ENCODE results near the gene FAM53B. TPM values are rescaled to one million over a fixed set of nuclear protein-coding genes. Genes with fewer than 3 reads are reported as not detected.

The FAM53B gene
- total RNA-seq, 4 donors from 2014 or later, result 41.0 to 110 (median 50.0) TPM

DNA sequence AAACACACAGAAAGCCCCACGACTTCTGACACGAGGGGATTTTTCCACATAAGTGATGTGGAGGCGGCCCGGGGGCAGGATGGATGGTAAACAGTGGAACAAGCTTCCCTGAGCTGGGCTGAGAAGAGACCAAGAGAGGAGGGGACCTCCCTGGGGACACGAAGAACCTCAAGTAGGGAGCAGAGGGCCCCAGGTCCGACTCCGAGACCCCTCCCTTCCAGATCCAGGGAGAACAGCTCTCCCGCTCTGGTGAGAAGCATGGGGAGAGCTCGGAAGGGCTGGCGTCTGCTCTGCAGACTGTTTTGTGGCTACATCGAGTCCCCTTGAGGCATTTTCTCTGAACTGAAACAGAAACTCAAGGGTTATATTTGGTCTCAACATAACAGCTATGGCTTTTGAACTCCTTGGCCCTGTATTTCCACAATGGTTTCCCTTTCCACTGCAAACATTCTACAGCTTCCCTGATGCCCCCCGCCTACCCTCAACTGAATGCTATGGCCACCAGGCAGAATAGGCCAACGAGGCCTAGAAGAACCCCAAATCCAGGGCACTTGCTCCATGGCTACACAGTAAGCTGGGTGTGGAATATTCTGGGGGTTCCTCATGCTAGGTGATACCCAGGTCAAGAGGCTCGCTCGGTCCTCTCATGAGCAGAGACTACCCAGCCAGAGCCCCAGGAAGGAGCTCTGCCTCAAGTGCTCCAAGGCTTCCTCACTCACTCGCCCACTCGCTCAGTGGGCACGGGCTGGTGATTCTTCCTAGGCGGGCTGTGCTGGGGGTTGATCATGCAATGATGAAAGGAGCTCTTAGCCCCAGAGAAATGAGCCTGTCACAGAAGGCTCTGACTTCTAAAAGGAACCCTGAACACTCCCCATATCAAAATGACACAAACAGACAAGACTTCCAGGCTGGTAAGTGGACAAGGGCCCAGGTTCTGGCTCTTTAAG lies 47.5 kb downstream of the FAM53B start:
- intact Hi-C loops (cut with DNase I; ENCODE audit: low total_unique reads), result no loop called here
- 64% methylated on average over 19 of the region's 19 CpGs; no CpG with 5 or more reads in 1 of the 2 donors for WGBS, 2 donors (ENCODE audit: low coverage in 1 of 2)
- Histone ChIP-seq H3K4me3 (no peak overlapping the region), H3K27ac (peak overlapping the region; percentile 35 to 66 (median 51)), H3K36me3 (peaks cover 0 to 5% (median 0%) of the 10 kb centered on the region in 4 donors), H3K9me3 (no peaks in the 10 kb centered on the region), H3K27me3 (no peaks in the 10 kb centered on the region), H3K4me1 (peaks cover 11 to 58% (median 19%) of the 10 kb centered on the region in 4 donors)
- TF ChIP-seq POLR2AphosphoS5 (IDR thresholded peaks at IDR 0.05), result no peak
- TF ChIP-seq, protein P1, sequence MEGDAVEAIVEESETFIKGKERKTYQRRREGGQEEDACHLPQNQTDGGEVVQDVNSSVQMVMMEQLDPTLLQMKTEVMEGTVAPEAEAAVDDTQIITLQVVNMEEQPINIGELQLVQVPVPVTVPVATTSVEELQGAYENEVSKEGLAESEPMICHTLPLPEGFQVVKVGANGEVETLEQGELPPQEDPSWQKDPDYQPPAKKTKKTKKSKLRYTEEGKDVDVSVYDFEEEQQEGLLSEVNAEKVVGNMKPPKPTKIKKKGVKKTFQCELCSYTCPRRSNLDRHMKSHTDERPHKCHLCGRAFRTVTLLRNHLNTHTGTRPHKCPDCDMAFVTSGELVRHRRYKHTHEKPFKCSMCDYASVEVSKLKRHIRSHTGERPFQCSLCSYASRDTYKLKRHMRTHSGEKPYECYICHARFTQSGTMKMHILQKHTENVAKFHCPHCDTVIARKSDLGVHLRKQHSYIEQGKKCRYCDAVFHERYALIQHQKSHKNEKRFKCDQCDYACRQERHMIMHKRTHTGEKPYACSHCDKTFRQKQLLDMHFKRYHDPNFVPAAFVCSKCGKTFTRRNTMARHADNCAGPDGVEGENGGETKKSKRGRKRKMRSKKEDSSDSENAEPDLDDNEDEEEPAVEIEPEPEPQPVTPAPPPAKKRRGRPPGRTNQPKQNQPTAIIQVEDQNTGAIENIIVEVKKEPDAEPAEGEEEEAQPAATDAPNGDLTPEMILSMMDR (IDR thresholded peaks at IDR 0.05), result no peak
- no peak for TF ChIP-seq EP300 (IDR thresholded peaks at IDR 0.05; ENCODE audit: low read depth)
- TF ChIP-seq POLR2A (IDR thresholded peaks at IDR 0.05), result no peak
- in situ Hi-C loops (cut with MboI; ENCODE audit: low pct_ligation_motif_present in 1 of 4, low pct_unique_long_range_greater_than_20kb in 1 of 4, low sequenced_read_pairs in 3 of 4), result no loop called here
- DNase-seq, result no peak

DNA sequence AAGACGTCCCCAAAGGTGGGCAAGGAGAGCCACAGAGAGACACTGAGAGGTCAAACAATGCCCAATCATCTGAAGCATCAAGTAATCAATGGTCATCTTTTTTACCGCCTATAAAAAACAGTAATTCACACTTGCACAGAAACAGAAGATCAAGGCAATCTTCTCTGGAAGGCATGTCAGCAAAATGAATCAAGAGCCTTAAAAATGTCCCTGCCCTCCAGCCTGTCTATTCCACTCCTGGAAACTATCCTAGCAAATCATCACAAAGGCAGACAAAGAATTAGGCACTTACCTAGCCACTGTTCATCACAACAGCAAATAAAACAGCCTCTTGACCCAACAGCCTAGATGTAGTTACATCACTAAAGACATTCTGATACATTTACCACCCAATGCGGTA lies 48.9 kb downstream of the FAM53B start:
- 90 to 95% methylated on average over 3 of the region's 3 CpGs for WGBS, 2 donors (ENCODE audit: low coverage in 1 of 2)
- TF ChIP-seq, protein P1 (IDR thresholded peaks at IDR 0.05), result no peak
- TF ChIP-seq POLR2A (IDR thresholded peaks at IDR 0.05) (no peak), EP300 (IDR thresholded peaks at IDR 0.05; ENCODE audit: low read depth) (no peak), POLR2AphosphoS5 (IDR thresholded peaks at IDR 0.05) (no peak)
- H3K9me3 ChIP-seq, result no peaks in the 10 kb centered on the region

DNA sequence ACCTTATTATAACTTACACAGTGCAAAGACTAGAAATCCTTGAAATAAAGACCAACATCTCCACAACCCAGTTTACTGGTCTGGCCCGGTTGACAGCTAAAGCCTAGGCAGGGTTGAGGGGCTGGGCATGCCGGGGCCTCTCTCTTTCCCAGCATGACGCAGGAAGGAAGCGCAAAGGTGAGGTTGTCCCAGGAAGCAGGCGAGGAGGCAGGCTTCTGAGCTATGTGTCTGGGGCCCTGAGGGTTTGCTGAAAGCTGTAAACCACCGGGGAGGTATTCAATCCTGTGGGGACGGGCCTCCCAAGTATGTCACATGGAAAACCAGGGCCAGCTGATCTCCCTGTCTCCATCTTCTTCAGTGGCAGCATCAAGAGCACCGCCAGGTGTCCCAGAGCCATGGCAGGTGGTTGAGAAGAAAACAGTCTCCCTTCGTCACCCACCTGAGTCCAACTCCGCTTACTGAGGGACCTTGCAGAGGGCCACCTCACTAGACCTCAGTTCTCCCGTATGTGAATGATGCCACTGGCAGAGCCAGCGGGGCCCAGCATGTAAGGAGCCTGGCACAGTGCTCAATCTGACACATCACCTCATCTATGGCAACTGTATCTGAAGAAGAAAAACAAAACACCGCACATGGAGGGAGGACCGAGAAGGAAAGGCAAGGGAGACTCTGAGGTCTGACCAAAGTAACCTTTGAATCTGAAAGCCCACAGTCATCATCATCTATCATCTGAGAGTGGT lies 49.5 kb downstream of the FAM53B start:
- 83 to 85% methylated on average over 2 to 14 of the region's 14 CpGs for WGBS, 2 donors (ENCODE audit: low coverage in 1 of 2)
- Histone ChIP-seq H3K27me3 (no peaks in the 10 kb centered on the region), H3K36me3 (peaks cover 0 to 5% (median 0%) of the 10 kb centered on the region in 4 donors), H3K4me1 (peaks cover 0 to 37% (median 2%) of the 10 kb centered on the region in 4 donors), H3K27ac (peak overlapping the region; percentile 23 to 57 (median 32)), H3K9me3 (no peaks in the 10 kb centered on the region), H3K4me3 (no peak overlapping the region)
- no peak for DNase-seq
- in situ Hi-C loops (cut with MboI; ENCODE audit: low pct_ligation_motif_present in 1 of 4, low pct_unique_long_range_greater_than_20kb in 1 of 4, low sequenced_read_pairs in 3 of 4) (no loop called here), intact Hi-C loops (cut with DNase I; ENCODE audit: low total_unique reads) (no loop called here)
- no peak for TF ChIP-seq POLR2A (IDR thresholded peaks at IDR 0.05)
- no peak for TF ChIP-seq POLR2AphosphoS5 (IDR thresholded peaks at IDR 0.05)
- no peak for TF ChIP-seq EP300 (IDR thresholded peaks at IDR 0.05; ENCODE audit: low read depth)
- TF ChIP-seq, protein P1 (IDR thresholded peaks at IDR 0.05), result no peak

More for the DNA sequence above, 48.9 kb downstream of the FAM53B start:
- Histone ChIP-seq H3K27me3 (no peaks in the 10 kb centered on the region), H3K27ac (no peak overlapping the region), H3K4me3 (no peak overlapping the region), H3K4me1 (peaks cover 0 to 43% (median 5%) of the 10 kb centered on the region in 4 donors), H3K36me3 (peaks cover 0 to 5% (median 0%) of the 10 kb centered on the region in 4 donors)
- in situ Hi-C loops (cut with MboI; ENCODE audit: low pct_ligation_motif_present in 1 of 4, low pct_unique_long_range_greater_than_20kb in 1 of 4, low sequenced_read_pairs in 3 of 4), result no loop called here
- DNase-seq, result no peak
- intact Hi-C loops (cut with DNase I; ENCODE audit: low total_unique reads), result no loop called here
